H1 (cell line): Measurements from ENCODE around the gene MAOA. TPM values are rescaled to one million over a fixed set of nuclear protein-coding genes. Genes with fewer than 3 reads are reported as not detected.

Experiments used
- CTCF ChIA-PET: fragments of 300-600 bp; sonication (Branson Sonifier 250); formaldehyde crosslinking; loops from one replicate; lab custom pipeline; 2021; ENCODE audit not compliant: partially characterized antibody; lab: Charles Lee
- POLR2A ChIA-PET: fragments of 300-600 bp; sonication (Branson Sonifier 250); formaldehyde crosslinking; loops from one replicate; lab custom pipeline; 2021; ENCODE audit warnings: inconsistent platforms; ENCODE audit not compliant: partially characterized antibody; lab: Charles Lee
- DNase-seq, 2 experiments: peaks; one replicate each; pipeline versions ENCODE4 v3.0.0 to v3.0.0-alpha.2; 2010 to 2022; ENCODE audit warnings: low spot score in 2 of 2, low read depth in 1 of 2, mixed read lengths in 1 of 2
- FAIRE-seq: peaks from 2 replicates; lab custom pipeline; 2011; peaks lifted over from hg19 to GRCh38; lab: Jason Lieb, UNC
- H2AFZ ChIP-seq: 2 replicates; pipeline ENCODE4 v1.8.1; 2012; ENCODE audit warnings: low read length, inconsistent platforms
- H2AK5ac ChIP-seq: 2 replicates; pipeline ENCODE4 v1.6.1; 2013; ENCODE audit warnings: low read depth, low read length
- H2BK120ac ChIP-seq: replicated peaks from 2 replicates; pipeline ENCODE3; 2013; ENCODE audit warnings: low read depth, low read length, inconsistent platforms
- H2BK12ac ChIP-seq: 2 replicates; pipeline ENCODE4 v1.6.1; 2013; ENCODE audit warnings: low read depth, low read length
- H2BK15ac ChIP-seq: 2 replicates; pipeline ENCODE4 v1.6.1; 2013; ENCODE audit warnings: low read length
- H2BK20ac ChIP-seq: 2 replicates; pipeline ENCODE4 v1.6.1; 2013; ENCODE audit warnings: low read length
- H2BK5ac ChIP-seq: 2 replicates; pipeline ENCODE4 v1.6.1; 2013; ENCODE audit warnings: low read depth, low read length
- H3K14ac ChIP-seq: 2 replicates; pipeline ENCODE4 v1.6.1; 2013; ENCODE audit warnings: inconsistent platforms; ENCODE audit not compliant: insufficient read length
- H3K18ac ChIP-seq: 2 replicates; pipeline ENCODE4 v1.6.1; 2013; ENCODE audit warnings: low read length; ENCODE audit errors: extremely low read depth
- H3K23ac ChIP-seq: 2 replicates; pipeline ENCODE4 v1.6.1; 2013; ENCODE audit warnings: inconsistent platforms; ENCODE audit not compliant: insufficient read length
- H3K23me2 ChIP-seq: 2 replicates; pipeline ENCODE4 v1.6.1; 2013; ENCODE audit warnings: low read depth, low read length
- H3K27ac ChIP-seq: 2 replicates; pipeline ENCODE4 v1.6.1; 2011; ENCODE audit warnings: low read depth, low read length, inconsistent platforms
- H3K27me3 ChIP-seq, 4 experiments: replicated peaks in 1 of 4; 1 replicate in 1 of 4; 2 replicates in 3 of 4; pipeline versions ENCODE4 v1.6.1 to v1.8.1; 2011 to 2013; ENCODE audit warnings: low read length in 3 of 4, mild to moderate bottlenecking in 3 of 4, inconsistent platforms in 2 of 4, mixed read lengths in 2 of 4, moderate library complexity in 1 of 4; ENCODE audit not compliant: control insufficient read depth in 3 of 4, insufficient read depth in 3 of 4; ENCODE audit errors: extremely low read depth in 1 of 4
- H3K36me3 ChIP-seq, 4 experiments: 2 replicates each; pipeline versions ENCODE4 v1.6.1 to v1.8.1; 2011 to 2013; ENCODE audit warnings: mild to moderate bottlenecking in 4 of 4, low read length in 3 of 4, moderate library complexity in 2 of 4, control low read depth in 1 of 4, inconsistent platforms in 1 of 4; ENCODE audit not compliant: insufficient read depth in 4 of 4, control insufficient read depth in 2 of 4
- H3K4ac ChIP-seq: replicated peaks from 2 replicates; pipeline ENCODE3; 2013; ENCODE audit warnings: low read length, low read depth, mixed read lengths, inconsistent platforms; ENCODE audit not compliant: insufficient read length
- H3K4me1 ChIP-seq, 4 experiments: replicated peaks in 1 of 4; 1 replicate in 1 of 4; 2 replicates in 3 of 4; pipeline versions ENCODE4 v1.6.1 to v1.8.1; 2011 to 2013; ENCODE audit warnings: low read length in 3 of 4, inconsistent platforms in 2 of 4, mixed read lengths in 1 of 4; ENCODE audit not compliant: insufficient read depth in 4 of 4, control insufficient read depth in 3 of 4
- H3K4me2 ChIP-seq, 2 experiments: 2 replicates each; pipeline versions ENCODE4 v1.6.1 to v1.8.1; 2011 to 2013; ENCODE audit warnings: low read depth in 2 of 2, low read length in 2 of 2, control low read depth in 1 of 2, inconsistent platforms in 1 of 2, mild to moderate bottlenecking in 1 of 2; ENCODE audit not compliant: insufficient read depth in 1 of 2
- H3K4me3 ChIP-seq, 4 experiments: fragments of 200-600, 300-600 bp in 1 of 4; sonication (generic), shearing (Covaris generic), sonication (Bioruptor Twin) in 1 of 4; 2 replicates each; pipeline versions ENCODE4 v1.5.1 to v1.8.1; 2011 to 2016; ENCODE audit warnings: low read length in 4 of 4, low read depth in 3 of 4, control low read depth in 2 of 4, inconsistent platforms in 2 of 4, mild to moderate bottlenecking in 2 of 4, mixed read lengths in 1 of 4, moderate library complexity in 1 of 4; ENCODE audit not compliant: insufficient read depth in 2 of 4; ENCODE audit errors: extremely low read depth in 1 of 4
- H3K56ac ChIP-seq: replicated peaks from 2 replicates; pipeline ENCODE3; 2013; ENCODE audit warnings: low read depth, mild to moderate bottlenecking, mixed read lengths, low read length, inconsistent platforms; ENCODE audit not compliant: insufficient read length
- H3K79me1 ChIP-seq: 2 replicates; pipeline ENCODE4 v1.6.1; 2013; ENCODE audit warnings: low read depth, low read length, control low read depth
- H3K79me2 ChIP-seq, 2 experiments: 2 replicates each; pipeline versions ENCODE4 v1.6.1 to v1.8.1; 2012 to 2013; ENCODE audit warnings: low read length in 2 of 2, mild to moderate bottlenecking in 2 of 2, inconsistent platforms in 1 of 2; ENCODE audit not compliant: insufficient read depth in 2 of 2, control insufficient read depth in 1 of 2
- H3K9ac ChIP-seq, 4 experiments: replicated peaks in 1 of 4; 1 replicate in 1 of 4; 2 replicates in 3 of 4; pipeline versions ENCODE4 v1.6.1 to v1.8.1; 2011 to 2013; ENCODE audit warnings: low read depth in 3 of 4, low read length in 3 of 4, control low read depth in 2 of 4, mild to moderate bottlenecking in 2 of 4, moderate library complexity in 2 of 4, inconsistent platforms in 1 of 4; ENCODE audit errors: extremely low read depth in 1 of 4
- H3K9me3 ChIP-seq, 2 experiments: 2 replicates each; pipeline versions ENCODE4 v1.6.1 to v1.8.1; 2012 to 2013; ENCODE audit warnings: mild to moderate bottlenecking in 2 of 2, moderate library complexity in 2 of 2, control low read depth in 1 of 2, inconsistent platforms in 1 of 2, low read depth in 1 of 2, low read length in 1 of 2, mixed read lengths in 1 of 2; ENCODE audit not compliant: insufficient read depth in 2 of 2
- H4K20me1 ChIP-seq, 2 experiments: replicated peaks in 1 of 2; 2 replicates each; pipeline versions ENCODE3 to v1.8.1; 2011 to 2013; ENCODE audit warnings: inconsistent platforms in 2 of 2, low read length in 2 of 2, mild to moderate bottlenecking in 1 of 2; ENCODE audit not compliant: insufficient read depth in 2 of 2, control insufficient read depth in 1 of 2
- H4K5ac ChIP-seq: 2 replicates; pipeline ENCODE4 v1.6.1; 2013; ENCODE audit warnings: low read length, low read depth, mixed read lengths, inconsistent platforms; ENCODE audit not compliant: insufficient read length
- H4K8ac ChIP-seq: 2 replicates; pipeline ENCODE4 v1.8.0; 2013; ENCODE audit warnings: mild to moderate bottlenecking, moderate library complexity, low read length, inconsistent platforms; ENCODE audit not compliant: insufficient read depth; ENCODE audit errors: extremely low read depth
- H4K91ac ChIP-seq: replicated peaks from 2 replicates; pipeline ENCODE3; 2013; ENCODE audit warnings: low read length, mixed read lengths, inconsistent platforms; ENCODE audit not compliant: insufficient read length
- ATF3 ChIP-seq: IDR thresholded peaks from 2 replicates; pipeline ENCODE4 v1.6.1; 2011; ENCODE audit warnings: low read depth, mild to moderate bottlenecking, low read length; ENCODE audit not compliant: insufficient read depth
- CHD1 ChIP-seq: IDR thresholded peaks from 2 replicates; pipeline ENCODE4 v1.6.1; 2012; ENCODE audit warnings: low read depth, low read length, improper control_type of control experiment
- EP300 ChIP-seq, 2 experiments: IDR thresholded peaks; 1 replicate in 1 of 2; 2 replicates in 1 of 2; pipeline ENCODE4 v1.6.1; 2011 to 2012; ENCODE audit warnings: low read depth in 2 of 2, low read length in 2 of 2, mild to moderate bottlenecking in 2 of 2, borderline replicate concordance in 1 of 2, inconsistent platforms in 1 of 2, moderate library complexity in 1 of 2
- HDAC2 ChIP-seq, 2 experiments: fragments of 300-600 bp in 1 of 2; sonication (generic) in 1 of 2; IDR thresholded peaks; 2 replicates each; pipeline ENCODE4 v1.6.1; 2011 to 2012; ENCODE audit warnings: low read depth in 2 of 2, low read length in 2 of 2, mild to moderate bottlenecking in 2 of 2, moderate library complexity in 2 of 2, borderline replicate concordance in 1 of 2, inconsistent platforms in 1 of 2
- JUND ChIP-seq: IDR thresholded peaks from 2 replicates; pipeline ENCODE4 v1.6.1; 2011; ENCODE audit warnings: mild to moderate bottlenecking, improper control_type of control experiment, low read length
- KDM4A ChIP-seq: IDR thresholded peaks from one replicate; pipeline ENCODE4 v1.7.1; 2012; ENCODE audit warnings: low read depth, mild to moderate bottlenecking, moderate library complexity, low read length, inconsistent platforms; ENCODE audit not compliant: severe bottlenecking
- NRF1 ChIP-seq: IDR thresholded peaks from 2 replicates; pipeline ENCODE4 v1.6.1; 2011; ENCODE audit warnings: mild to moderate bottlenecking, low read depth, low read length, improper control_type of control experiment
- POLR2A ChIP-seq, 2 experiments: IDR thresholded peaks; 1 replicate in 1 of 2; 2 replicates in 1 of 2; pipeline ENCODE4 v1.6.1; 2011; ENCODE audit warnings: low read depth in 2 of 2, low read length in 2 of 2, mild to moderate bottlenecking in 2 of 2; ENCODE audit errors: control extremely low read depth in 1 of 2
- RAD21 ChIP-seq, 2 experiments: IDR thresholded peaks in 1 of 2; conservative IDR thresholded peaks in 1 of 2; 2 replicates each; pipeline ENCODE4 v1.6.1; 2011; ENCODE audit warnings: low read depth in 2 of 2, low read length in 2 of 2, improper control_type of control experiment in 1 of 2, inconsistent platforms in 1 of 2, mild to moderate bottlenecking in 1 of 2, moderate library complexity in 1 of 2
- RFX5 ChIP-seq: IDR thresholded peaks from 2 replicates; pipeline ENCODE4 v1.6.1; 2011; ENCODE audit warnings: low read depth, low read length, improper control_type of control experiment, borderline replicate concordance
- TCF12 ChIP-seq: IDR thresholded peaks from 2 replicates; pipeline ENCODE4 v1.6.1; 2011; ENCODE audit warnings: low read depth, mild to moderate bottlenecking, low read length
- USF2 ChIP-seq: IDR thresholded peaks from 2 replicates; pipeline ENCODE4 v1.6.1; 2011; ENCODE audit warnings: low read length, improper control_type of control experiment
- WGBS, 2 experiments: shearing (Covaris generic) in 1 of 2; methylation state at CpG; one replicate each; pipeline versions ENCODE4 v1.1.6 to v1.1.7; 2013 to 2015; ENCODE audit warnings: low lambda C conversion rate in 2 of 2, mixed read lengths in 2 of 2, inconsistent platforms in 1 of 2, low coverage in 1 of 2, missing lambda C conversion rate in 1 of 2; ENCODE audit not compliant: insufficient replicate concordance in 2 of 2, insufficient coverage in 1 of 2, insufficient read length in 1 of 2; ENCODE audit errors: extremely low coverage in 1 of 2, missing lambda C conversion rate in 1 of 2; 5-methylcytosine and 5-hydroxymethylcytosine counted together
- polyA plus RNA-seq, 7 experiments: library from polyadenylated mRNA; depleted of rRNA in 3 of 7; stranded (reverse) in 5 of 7; unstranded in 2 of 7; fragments of >200 nt in 5 of 7; fragments of 200-250 nt in 2 of 7; gene quantifications; 1 replicate in 5 of 7; 2 replicates in 1 of 7; 4 replicates in 1 of 7; pipeline versions ENCODE4 v1.2.1 to v1.2.3, GENCODE V29; 2011 to 2013; ENCODE audit warnings: missing spikeins in 2 of 7, mixed read lengths in 2 of 7
- total RNA-seq: library from RNA; stranded (reverse); fragmentation: NEBNext Ultra II Directional; extraction: Animal tissue kit (Norgen Biotek cat#: 25700); gene quantifications from 2 replicates; pipeline ENCODE4 v1.2.1, GENCODE V29; 2021

MAOA gene
- total and polyA plus RNA-seq, 2 of the 8 experiments (the other 6 are each of a cell fraction or from before 2014, with no cell fraction given): 2.6 to 8.2 TPM

GRCh38 chrX:43643201-43643600, 12.9 kb upstream of the MAOA start:
- H3K27ac ChIP-seq: no peak overlapping the region
- no peak overlapping the region for H3K9ac ChIP-seq
- H3K79me1 ChIP-seq: no peaks in the 10 kb centered on the region
- no peaks in the 10 kb centered on the region for H3K36me3 ChIP-seq
- no peak overlapping the region for H2AFZ ChIP-seq
- H4K91ac ChIP-seq: no peak overlapping the region
- WGBS, 2 experiments: 100% methylated on average over 1 of the region's 1 CpG; no CpG with 5 or more reads in 1 of the 2 experiments
- no peaks in the 10 kb centered on the region for H4K20me1 ChIP-seq
- H3K9me3 ChIP-seq: no peaks in the 10 kb centered on the region
- no peaks in the 10 kb centered on the region for H3K4me1 ChIP-seq
- no peak overlapping the region for H2BK12ac ChIP-seq
- no peak overlapping the region for H2BK5ac ChIP-seq
- no peaks in the 10 kb centered on the region for H3K79me2 ChIP-seq
- H3K27me3 ChIP-seq: no peaks in the 10 kb centered on the region
- no peak overlapping the region for H2BK120ac ChIP-seq
- H4K8ac ChIP-seq: no peak overlapping the region
- H2BK15ac ChIP-seq: no peak overlapping the region
- no peak overlapping the region for H3K4ac ChIP-seq
- H3K18ac ChIP-seq: no peak overlapping the region
- no peak overlapping the region for H2AK5ac ChIP-seq
- no peak for DNase-seq
- no peak overlapping the region for H3K23ac ChIP-seq
- no peak overlapping the region for H3K56ac ChIP-seq
- H3K23me2 ChIP-seq: no peaks in the 10 kb centered on the region
- H3K14ac ChIP-seq: no peak overlapping the region
- ChIA-PET POLR2A (interaction anchor here (1.6 kb wide), 1 partner anchor 13 kb away, joined by 3 read pairs; the partner anchor contains the start of gene MAOA), CTCF (no interaction called here)
- H3K4me2 ChIP-seq: no peak overlapping the region
- FAIRE-seq: no peak
- no peak overlapping the region for H3K4me3 ChIP-seq
- H2BK20ac ChIP-seq: no peak overlapping the region
- no peak overlapping the region for H4K5ac ChIP-seq
- TF ChIP-seq RFX5 (no peak), RAD21 (IDR thresholded peaks at IDR 0.05 in 1 of 2, conservative IDR thresholded peaks at IDR 0.05 in 1 of 2; ENCODE audit: low read depth in 2 of 2, low read length in 2 of 2) (no peak), KDM4A (no peak), HDAC2 (IDR thresholded peaks at IDR 0.05; ENCODE audit: borderline replicate concordance in 1 of 2, low read depth in 2 of 2, low read length in 2 of 2) (no peak), NRF1 (no peak), JUND (no peak), CHD1 (no peak), ATF3 (no peak), EP300 (IDR thresholded peaks at IDR 0.05; ENCODE audit: borderline replicate concordance in 1 of 2, low read depth in 2 of 2, low read length in 2 of 2) (no peak), POLR2A (IDR thresholded peaks at IDR 0.05; ENCODE audit: control extremely low read depth in 1 of 2, low read depth in 2 of 2, low read length in 2 of 2) (no peak), USF2 (no peak), TCF12 (no peak)
